ENCODE measurements around the gene EHD4.

Gene EHD4

GRCh38 chr15:41879321-41879845 is 93.0 kb downstream of the EHD4 start:
- H3K27ac ChIP-seq, result no peak overlapping the region

GRCh38 chr15:41878355-41878699 is 94.0 kb downstream of the EHD4 start:
- Histone ChIP-seq H3K4me3 (ENCODE audit: low read depth in 1 of 2, low read length in 1 of 2) (no peak overlapping the region), H3K36me3 (no peaks in the 10 kb centered on the region)
- no peak for TF ChIP-seq CTCF (IDR thresholded peaks at IDR 0.05)

More at GRCh38 chr15:41879321-41879845, 93.0 kb downstream of the EHD4 start:
- TF ChIP-seq CTCF (IDR thresholded peaks at IDR 0.05), result no peak
- Histone ChIP-seq H3K36me3 (no peaks in the 10 kb centered on the region), H3K4me1 (ENCODE audit: control insufficient read depth in 1 of 2, insufficient read depth in 1 of 2, low read depth in 1 of 2, low read length in 1 of 2) (peaks cover 0 to 6% of the 10 kb centered on the region in 2 experiments), H3K4me3 (ENCODE audit: low read depth in 1 of 2, low read length in 1 of 2) (no peak overlapping the region), H3K9me3 (no peaks in the 10 kb centered on the region), H3K27me3 (peaks cover 45% of the 10 kb centered on the region)

GRCh38 chr15:41877631-41878354 is 94.6 kb downstream of the EHD4 start:
- Histone ChIP-seq H3K4me1 (ENCODE audit: control insufficient read depth in 1 of 2, insufficient read depth in 1 of 2, low read depth in 1 of 2, low read length in 1 of 2) (peaks cover 0 to 6% of the 10 kb centered on the region in 2 experiments), H3K27me3 (peaks cover 37% of the 10 kb centered on the region), H3K9me3 (no peaks in the 10 kb centered on the region), H3K36me3 (no peaks in the 10 kb centered on the region), H3K27ac (no peak overlapping the region), H3K4me3 (ENCODE audit: low read depth in 1 of 2, low read length in 1 of 2) (no peak overlapping the region)
- no peak for TF ChIP-seq CTCF (IDR thresholded peaks at IDR 0.05)

More at GRCh38 chr15:41878355-41878699, 94.0 kb downstream of the EHD4 start:
- H3K27me3 ChIP-seq, result peaks cover 42% of the 10 kb centered on the region
- no peaks in the 10 kb centered on the region for H3K9me3 ChIP-seq
- peaks cover 0 to 6% of the 10 kb centered on the region in 2 experiments for H3K4me1 ChIP-seq (ENCODE audit: control insufficient read depth in 1 of 2, insufficient read depth in 1 of 2, low read depth in 1 of 2, low read length in 1 of 2)
- H3K27ac ChIP-seq, result no peak overlapping the region

GRCh38 chr15:41876689-41877088 is 95.7 kb downstream of the EHD4 start:
- no peak for TF ChIP-seq CTCF (IDR thresholded peaks at IDR 0.05)
- H3K36me3 ChIP-seq, result no peaks in the 10 kb centered on the region
- no peaks in the 10 kb centered on the region for H3K9me3 ChIP-seq
- H3K4me3 ChIP-seq (ENCODE audit: low read depth in 1 of 2, low read length in 1 of 2), result no peak overlapping the region
- no peaks in the 10 kb centered on the region for H3K4me1 ChIP-seq (ENCODE audit: control insufficient read depth in 1 of 2, insufficient read depth in 1 of 2, low read depth in 1 of 2, low read length in 1 of 2)
- H3K27me3 ChIP-seq, result peaks cover 26% of the 10 kb centered on the region
- no peak overlapping the region for H3K27ac ChIP-seq

- H3K4me1 ChIP-seq (ENCODE audit: control insufficient read depth in 1 of 2, insufficient read depth in 1 of 2, low read depth in 1 of 2, low read length in 1 of 2), result no peaks in the 10 kb centered on the region
- no peaks in the 10 kb centered on the region for H3K9me3 ChIP-seq
- H3K27me3 ChIP-seq, result peaks cover 19% of the 10 kb centered on the region
Observed at GRCh38 chr15:41876007-41876406, 96.3 kb downstream of the EHD4 start.

More at GRCh38 chr15:41876007-41876406, 96.3 kb downstream of the EHD4 start:
- no peak for TF ChIP-seq CTCF (IDR thresholded peaks at IDR 0.05)
- Histone ChIP-seq H3K36me3 (no peaks in the 10 kb centered on the region), H3K27ac (no peak overlapping the region), H3K4me3 (ENCODE audit: low read depth in 1 of 2, low read length in 1 of 2) (no peak overlapping the region)

Measured in neutrophil (primary cell).